Colonic mucosa (tissue), 4 donors: ENCODE results near the gene UTP15. TPM values are rescaled to one million over a fixed set of nuclear protein-coding genes. Genes with fewer than 3 reads are reported as not detected.

Source experiments
- DNase-seq: peaks from one replicate; pipeline ENCODE4 v3.0.0-alpha.2; 2020
- H3K27ac ChIP-seq: fragments of 200-600 bp; one replicate; pipeline ENCODE4 v1.8.0; 2021
- H3K27me3 ChIP-seq: fragments of 200-600 bp; one replicate; pipeline ENCODE4 v1.8.0; 2021
- H3K36me3 ChIP-seq: fragments of 200-600 bp; one replicate; pipeline ENCODE4 v1.8.0; 2021
- H3K4me1 ChIP-seq: fragments of 200-600 bp; one replicate; pipeline ENCODE4 v1.8.0; 2021; ENCODE audit warnings: mild to moderate bottlenecking
- H3K4me3 ChIP-seq: fragments of 200-600 bp; one replicate; pipeline ENCODE4 v1.8.0; 2021
- H3K9ac ChIP-seq, 2 donors: one replicate each; pipeline ENCODE4 v1.7.0; 2013; ENCODE audit warnings: control low read depth in 2 of 2, low read depth in 2 of 2, low read length in 2 of 2
- H3K9me3 ChIP-seq: fragments of 200-600 bp; one replicate; pipeline ENCODE4 v1.8.0; 2021
- CTCF ChIP-seq: fragments of 200-600 bp; IDR thresholded peaks from one replicate; pipeline ENCODE4 v1.8.0; 2022; ENCODE audit warnings: antibody characterized with exemption, mild to moderate bottlenecking
- intact Hi-C: fragments of 100-400 bp; cut with DNase I; formaldehyde crosslinking; loops from one replicate; pipeline ENCODE4 v1.14.1; 2022
- total RNA-seq, 2 donors: library from RNA; stranded (reverse); fragmentation: NEBNext Ultra II Directional in 1 of 2; extraction: Animal tissue kit (Norgen Biotek cat#: 25700) in 1 of 2; gene quantifications; one replicate each; pipeline ENCODE4 v1.2.1, GENCODE V29; 2021
- donor health status: healthy.
- donor health status: DM: no; HTN: no; CAD: no.
- donor health status: DM: no; HTN: no; CAD: no.

The UTP15 gene
- total RNA-seq, 2 donors from 2014 or later = 9.4 to 13.9 TPM

GRCh38 chr5:73545403-73545779, 20.2 kb upstream of the UTP15 start:
- intact Hi-C loops = no loop called here
- no peaks in the 10 kb centered on the region for H3K36me3 ChIP-seq
- no peaks in the 10 kb centered on the region for H3K27me3 ChIP-seq
- H3K4me1 ChIP-seq = peaks cover 8% of the 10 kb centered on the region
- no peaks in the 10 kb centered on the region for H3K9me3 ChIP-seq
- H3K27ac ChIP-seq = no peak overlapping the region
- TF ChIP-seq CTCF = no peak
- H3K4me3 ChIP-seq = no peak overlapping the region
- DNase-seq = no peak
- H3K9ac ChIP-seq = no peak overlapping the region

- H3K36me3 ChIP-seq = no peaks in the 10 kb centered on the region
- H3K27me3 ChIP-seq = no peaks in the 10 kb centered on the region
- no peak overlapping the region for H3K9ac ChIP-seq
- TF ChIP-seq CTCF = no peak
- no peak for DNase-seq
- H3K4me3 ChIP-seq = no peak overlapping the region
- H3K9me3 ChIP-seq = no peaks in the 10 kb centered on the region
- intact Hi-C loops = no loop called here
- no peaks in the 10 kb centered on the region for H3K4me1 ChIP-seq
- no peak overlapping the region for H3K27ac ChIP-seq
These were observed 15.5 kb upstream of the UTP15 start for GRCh38 chr5:73550016-73550415.

GRCh38 chr5:73552642-73553041, 12.9 kb upstream of the UTP15 start:
- Histone ChIP-seq H3K9me3 (no peaks in the 10 kb centered on the region), H3K4me1 (no peaks in the 10 kb centered on the region), H3K27me3 (no peaks in the 10 kb centered on the region), H3K9ac (no peak overlapping the region), H3K4me3 (no peak overlapping the region), H3K36me3 (no peaks in the 10 kb centered on the region), H3K27ac (no peak overlapping the region)
- intact Hi-C loops = no loop called here
- TF ChIP-seq CTCF = no peak
- no peak for DNase-seq

GRCh38 chr5:73558950-73559349, 6.6 kb upstream of the UTP15 start:
- no peak for TF ChIP-seq CTCF
- intact Hi-C loops = no loop called here
- DNase-seq = no peak
- no peaks in the 10 kb centered on the region for H3K27me3 ChIP-seq
- H3K27ac ChIP-seq = no peak overlapping the region
- no peaks in the 10 kb centered on the region for H3K9me3 ChIP-seq
- no peak overlapping the region for H3K4me3 ChIP-seq
- H3K9ac ChIP-seq = no peak overlapping the region
- peaks cover 7% of the 10 kb centered on the region for H3K4me1 ChIP-seq
- H3K36me3 ChIP-seq = peaks cover 2% of the 10 kb centered on the region

GRCh38 chr5:73564018-73564417, 1.5 kb upstream of the UTP15 start:
- Histone ChIP-seq H3K4me3 (peak overlapping the region; percentile 84), H3K9ac (peak overlapping the region in 1 of 2 donors; percentile 96), H3K27ac (no peak overlapping the region), H3K4me1 (peaks cover 21% of the 10 kb centered on the region), H3K9me3 (no peaks in the 10 kb centered on the region), H3K27me3 (no peaks in the 10 kb centered on the region), H3K36me3 (peaks cover 2% of the 10 kb centered on the region)
- intact Hi-C loops = no loop called here
- TF ChIP-seq CTCF = no peak
- no peak for DNase-seq

GRCh38 chr5:73564675-73565074, 868 bp upstream of the UTP15 start:
- intact Hi-C loops = no loop called here
- H3K9ac ChIP-seq = peak overlapping the region; percentile 81 to 96
- H3K36me3 ChIP-seq = no peaks in the 10 kb centered on the region
- TF ChIP-seq CTCF = no peak
- peaks cover 21% of the 10 kb centered on the region for H3K4me1 ChIP-seq
- peak overlapping the region; percentile 89 for H3K27ac ChIP-seq
- peak overlapping the region; percentile 84 for H3K4me3 ChIP-seq
- H3K9me3 ChIP-seq = no peaks in the 10 kb centered on the region
- no peak for DNase-seq
- H3K27me3 ChIP-seq = no peaks in the 10 kb centered on the region
